Transverse colon (tissue), 3 donors: Measurements from ENCODE around the gene PPARGC1A.

Source experiments
- CTCF ChIP-seq, 5 experiments: fragments of 200-600 bp in 3 of 5; fragments of 450-650 bp in 2 of 5; sonication (generic) in 3 of 5; IDR thresholded peaks; 1 replicate in 2 of 5; 2 replicates in 3 of 5; pipeline ENCODE4 v1.5.1; 2016 to 2017; ENCODE audit warnings: antibody characterized with exemption in 5 of 5, inconsistent platforms in 3 of 5, mild to moderate bottlenecking in 2 of 5, moderate library complexity in 1 of 5
- POLR2A ChIP-seq: fragments of 450-650 bp; IDR thresholded peaks from one replicate; pipeline ENCODE4 v1.6.1; 2016; ENCODE audit warnings: antibody characterized with exemption, mild to moderate bottlenecking, moderate library complexity

- no peak for TF ChIP-seq POLR2A
- no peak for TF ChIP-seq CTCF (IDR thresholded peaks at IDR 0.05)
These were observed 41.6 kb upstream of the PPARGC1A start for GRCh38 chr4:23931489-23931830.
